ENCODE data around the gene TEX29.

TEX29 gene

DNA sequence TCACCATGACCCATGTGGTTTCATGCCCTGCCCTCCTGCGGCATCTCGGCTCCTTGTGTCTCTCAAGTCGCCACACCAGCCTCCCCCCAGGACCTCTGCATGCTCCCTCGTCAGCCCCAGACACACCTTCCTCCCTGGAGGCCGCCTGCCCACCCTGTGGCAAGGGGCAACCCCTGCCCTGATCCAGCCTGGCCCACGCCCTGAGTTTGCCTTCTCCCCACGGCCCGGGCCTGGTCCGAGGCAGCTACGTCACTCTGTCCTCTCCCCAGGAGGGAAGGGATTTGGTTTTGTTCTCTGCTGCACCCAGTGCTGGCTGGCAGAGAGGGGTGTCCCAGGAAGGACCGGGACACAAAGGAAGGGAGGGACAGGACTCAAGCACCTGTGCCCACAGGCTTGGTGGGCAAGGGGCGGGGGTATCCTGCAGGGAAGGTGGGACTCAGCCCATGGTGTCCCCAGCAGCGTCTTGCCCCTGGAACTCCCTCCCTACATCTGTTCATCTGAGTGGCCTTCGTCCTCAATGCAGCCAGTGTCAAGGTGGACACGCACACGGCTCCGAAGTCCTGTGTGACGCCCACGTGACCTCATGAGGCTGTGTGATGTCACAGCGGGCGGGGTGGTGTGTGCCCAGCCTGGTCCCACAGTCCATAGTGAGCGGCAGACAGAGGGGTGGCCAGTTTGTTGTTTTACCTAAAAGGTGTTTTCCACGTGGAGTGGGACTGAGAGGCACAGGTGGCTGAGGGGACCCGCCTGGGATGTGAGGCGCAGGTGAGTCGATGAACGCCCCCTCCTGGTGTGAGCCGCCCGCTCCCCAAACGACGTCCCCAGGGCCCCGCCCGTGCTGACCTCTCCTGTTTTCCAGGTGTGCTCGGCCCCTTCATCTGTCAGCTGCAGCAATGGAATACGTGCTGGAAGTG lies at the start of gene TEX29:
TEX29 (plus strand) TSS at position 645 of the 914 bp plus-strand sequence; CDS start at position 894, 249 bp downstream.
- DNase-seq (ENCODE audit: low spot score): no peak

DNA sequence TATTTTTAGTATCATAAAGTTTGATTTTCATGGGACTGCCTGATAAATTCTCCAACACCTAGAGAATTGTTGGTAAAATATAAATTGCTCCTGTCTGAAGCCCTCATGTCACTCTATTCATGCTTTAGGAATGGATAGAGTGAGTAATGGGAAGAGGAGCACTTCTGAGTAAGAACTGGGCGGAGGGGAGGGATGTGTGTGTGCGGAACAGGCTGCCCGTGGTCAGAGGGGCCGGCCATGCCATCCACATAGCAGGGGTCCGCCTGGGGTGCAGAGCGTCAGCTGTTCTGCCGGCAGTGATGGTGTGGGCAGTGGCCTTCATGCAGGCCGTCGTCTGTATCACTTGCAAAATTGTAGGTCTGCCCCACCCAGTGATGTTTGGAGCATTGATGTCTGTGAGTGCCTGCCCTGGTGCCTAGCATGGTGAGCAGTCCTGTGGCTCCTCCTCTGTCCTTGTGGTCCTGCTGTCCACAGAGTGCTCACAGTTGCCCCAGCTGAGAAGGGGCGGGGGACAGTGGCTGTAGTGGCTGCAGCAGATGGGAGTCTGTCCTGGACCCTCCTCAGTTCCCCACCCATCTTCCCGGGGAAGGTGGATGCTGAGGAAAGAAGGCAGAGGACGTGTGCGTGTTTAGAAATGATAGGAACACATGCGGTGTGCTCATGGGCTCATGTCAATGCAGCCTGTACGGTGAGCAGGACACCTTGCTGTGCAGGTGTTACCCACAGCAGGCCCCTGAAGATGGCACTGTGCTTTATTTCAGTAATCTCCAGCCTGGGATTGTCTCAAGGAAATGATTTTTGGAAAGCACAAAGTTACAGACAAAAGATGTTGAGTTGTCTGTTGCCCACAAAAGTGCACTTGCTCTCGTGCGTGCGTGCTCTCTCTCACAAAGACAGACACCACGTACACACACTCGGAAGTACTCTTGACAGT lies 49.4 kb upstream of the TEX29 start:
- DNase-seq (ENCODE audit: low spot score): no peak

DNA sequence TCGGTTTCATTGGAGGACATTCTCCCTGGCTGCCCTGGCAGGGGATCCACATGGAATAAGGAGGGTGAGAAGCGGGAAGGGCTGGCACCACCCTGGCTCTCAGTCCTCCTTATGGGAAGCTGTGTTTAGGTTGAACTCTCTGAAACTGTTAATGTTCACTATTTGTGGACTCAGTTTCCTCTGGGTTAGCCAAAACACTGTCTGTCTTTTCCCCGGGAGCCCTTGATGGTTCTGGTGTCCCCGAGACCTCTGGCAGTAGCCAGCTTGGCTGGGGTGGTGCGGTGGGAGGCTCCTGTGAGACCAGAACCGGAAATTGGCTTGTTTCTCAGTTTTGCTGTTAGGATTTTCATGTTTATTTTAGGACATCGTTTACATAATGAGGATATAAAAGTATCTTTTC lies 48.3 kb upstream of the TEX29 start:
- no peak for DNase-seq (ENCODE audit: low spot score)

DNA sequence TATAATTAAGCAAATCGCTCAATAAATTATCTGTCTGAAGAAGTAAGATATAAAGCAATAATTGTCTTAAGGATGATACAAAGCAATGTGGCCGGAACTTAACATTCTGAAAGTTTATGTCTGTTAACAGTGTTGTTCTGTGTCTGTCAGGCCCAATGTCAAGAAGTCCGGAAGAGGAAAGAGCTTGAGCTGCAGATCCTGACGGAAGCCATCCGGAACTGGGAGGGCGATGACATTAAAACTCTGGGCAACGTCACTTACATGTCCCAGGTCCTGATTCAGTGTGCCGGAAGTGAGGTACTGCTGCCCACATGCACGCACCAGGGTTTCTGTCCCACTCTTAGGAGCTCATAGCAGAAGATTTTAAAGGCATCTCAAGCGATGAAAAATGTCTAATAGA lies 45.1 kb upstream of the TEX29 start:
- DNase-seq (ENCODE audit: low spot score): no peak

DNA sequence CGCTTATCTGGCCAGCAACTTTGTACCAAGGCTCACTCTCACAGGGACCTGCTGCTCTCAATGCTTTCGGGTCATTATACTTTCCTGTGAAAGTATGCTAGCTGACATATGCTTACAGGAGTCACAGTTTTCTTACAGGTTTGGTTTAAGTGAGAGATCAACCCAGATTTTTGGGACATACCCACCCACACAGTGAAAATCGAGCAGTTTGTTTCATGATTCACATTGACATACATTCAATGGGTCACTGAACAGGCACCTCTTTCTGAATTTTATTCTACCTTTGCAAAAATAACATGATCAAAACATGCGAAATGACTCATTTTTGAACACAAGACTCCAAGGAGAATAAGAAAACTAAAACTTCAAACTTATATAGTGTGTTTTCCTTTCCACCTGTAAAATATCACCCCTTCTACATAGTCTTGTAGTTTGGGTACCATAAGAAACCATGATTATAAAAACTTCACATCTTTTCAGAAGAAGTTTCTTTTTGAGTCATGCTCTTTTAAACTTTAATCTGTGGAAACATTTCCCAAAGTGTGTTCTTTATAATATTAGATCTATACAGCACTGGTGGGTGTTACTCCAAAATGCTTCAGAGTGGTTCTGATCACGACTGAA lies 44.3 kb upstream of the TEX29 start:
- DNase-seq (ENCODE audit: low spot score): no peak

DNA sequence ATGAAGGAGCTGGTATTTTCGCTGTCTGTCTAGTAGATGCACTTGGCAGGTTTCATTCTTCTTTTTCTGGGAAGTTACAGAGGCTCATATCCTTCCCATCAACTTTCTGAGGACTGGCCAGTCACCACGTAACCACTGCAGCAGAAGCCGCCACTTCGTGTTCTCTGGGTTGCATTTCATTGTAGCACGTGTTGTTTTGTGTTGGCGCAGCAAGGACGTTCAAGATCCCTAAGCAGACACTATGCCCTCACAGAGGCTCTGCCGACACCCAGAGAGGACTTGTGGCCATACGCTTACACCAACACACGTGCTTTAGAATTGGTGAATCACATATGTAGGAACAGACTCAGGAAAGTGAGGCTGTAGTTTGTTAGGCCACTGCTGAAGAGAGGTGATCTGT lies 42.2 kb upstream of the TEX29 start:
- DNase-seq (ENCODE audit: low spot score): no peak

DNA sequence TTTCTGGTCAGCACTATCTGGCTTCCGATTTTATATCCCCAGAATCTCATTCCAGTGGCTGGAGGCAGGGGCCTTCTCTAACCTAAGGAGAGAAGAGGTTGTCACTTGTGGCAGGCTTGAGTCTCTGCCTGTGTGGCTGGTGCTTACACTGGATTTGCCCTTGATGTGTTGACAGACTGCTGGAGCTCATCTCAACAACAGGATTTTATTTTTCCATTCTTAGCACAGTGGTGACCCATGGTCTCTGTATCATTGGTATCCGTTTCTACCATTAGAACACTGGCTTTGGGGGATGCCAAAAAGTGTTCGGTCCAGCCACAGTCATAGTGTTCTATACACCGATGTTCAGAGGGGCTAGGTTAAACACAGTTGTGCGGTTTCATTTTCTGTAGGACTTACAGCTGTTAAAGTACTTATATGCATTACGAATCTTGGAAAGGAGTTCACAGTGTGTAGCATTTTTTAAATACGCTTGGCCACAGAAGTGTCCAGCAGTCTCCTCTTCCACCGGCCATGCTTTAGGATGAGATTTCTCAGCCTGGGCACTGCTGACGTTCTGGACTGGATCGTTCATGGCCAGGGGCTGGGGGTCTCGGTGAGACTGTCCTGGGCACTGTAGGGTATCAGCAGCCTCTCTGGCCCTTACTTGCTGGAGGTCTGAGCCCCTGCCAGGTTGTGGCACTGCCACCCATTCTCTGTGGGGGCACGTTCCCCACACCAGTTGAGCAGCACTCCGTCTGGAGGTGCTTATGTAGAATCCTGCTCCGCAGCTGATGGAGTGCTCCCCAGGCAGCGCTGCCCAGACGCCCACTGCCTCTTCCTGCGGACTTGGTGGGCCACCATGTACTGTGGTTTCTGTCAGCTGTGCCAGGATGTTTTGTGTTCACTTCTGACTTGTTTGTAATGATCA lies 41.4 kb upstream of the TEX29 start:
- no peak for DNase-seq (ENCODE audit: low spot score)

DNA sequence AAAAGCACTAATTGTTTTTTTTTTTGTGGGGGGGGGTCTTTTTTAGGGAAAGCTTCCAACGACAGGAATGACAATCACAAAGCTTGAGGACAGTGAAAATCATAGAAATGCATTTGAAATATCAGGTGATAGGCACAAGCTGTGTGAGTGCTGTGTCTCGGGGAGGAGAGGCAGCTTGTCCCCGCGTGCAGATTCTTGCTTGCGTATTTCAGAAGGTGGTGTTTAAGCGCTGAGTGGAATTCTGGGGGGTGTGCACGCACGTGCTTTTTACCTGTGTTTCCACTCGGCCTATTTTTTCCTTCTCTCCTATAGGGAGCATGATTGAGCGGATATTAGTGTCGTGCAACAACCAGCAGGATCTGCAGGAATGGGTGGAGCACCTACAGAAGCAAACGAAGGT lies 40.2 kb upstream of the TEX29 start:
- DNase-seq (ENCODE audit: low spot score): no peak

DNA sequence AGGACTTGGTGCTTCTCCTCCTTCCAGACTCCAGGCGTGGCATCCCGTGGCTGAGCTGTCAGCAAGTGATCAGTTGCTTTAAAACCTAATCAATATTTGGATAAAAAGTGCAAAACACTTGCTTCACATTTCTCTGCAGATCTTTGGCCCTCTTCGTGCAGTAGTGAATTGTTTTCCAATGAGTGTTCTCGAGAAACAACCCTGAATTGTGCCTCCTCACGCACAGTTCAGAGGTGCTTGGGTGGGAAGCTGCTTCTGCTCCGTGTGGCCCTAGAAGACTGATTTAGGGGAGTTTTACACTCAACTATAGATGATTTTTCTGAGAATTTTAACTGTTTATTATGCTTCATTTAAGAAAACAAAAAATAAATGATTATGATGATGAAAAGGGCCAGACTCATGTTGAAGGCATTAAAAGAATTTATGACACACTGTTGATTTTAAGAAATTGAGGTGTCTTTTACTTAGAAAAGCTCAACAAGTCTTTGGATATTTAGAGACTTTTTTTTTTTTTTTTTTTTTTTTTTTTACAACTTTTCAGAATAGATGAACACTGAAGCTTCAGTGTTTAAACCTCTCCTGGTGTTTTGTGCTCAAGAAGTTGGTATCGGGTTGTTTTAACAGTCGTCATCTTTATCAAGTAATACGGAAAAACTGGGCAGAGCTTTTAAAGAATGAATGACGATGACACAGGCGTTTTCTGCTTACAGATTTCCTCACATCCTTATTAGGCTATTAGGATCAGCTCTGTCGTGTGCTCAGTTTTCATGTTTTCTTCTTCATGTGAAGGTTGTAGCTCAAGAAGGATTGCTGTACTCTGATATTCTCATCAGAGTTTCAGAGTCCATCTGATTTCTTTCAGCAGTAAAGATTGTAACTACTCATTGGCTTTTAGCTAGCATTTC lies 39.5 kb upstream of the TEX29 start:
- no peak for DNase-seq (ENCODE audit: low spot score)

DNA sequence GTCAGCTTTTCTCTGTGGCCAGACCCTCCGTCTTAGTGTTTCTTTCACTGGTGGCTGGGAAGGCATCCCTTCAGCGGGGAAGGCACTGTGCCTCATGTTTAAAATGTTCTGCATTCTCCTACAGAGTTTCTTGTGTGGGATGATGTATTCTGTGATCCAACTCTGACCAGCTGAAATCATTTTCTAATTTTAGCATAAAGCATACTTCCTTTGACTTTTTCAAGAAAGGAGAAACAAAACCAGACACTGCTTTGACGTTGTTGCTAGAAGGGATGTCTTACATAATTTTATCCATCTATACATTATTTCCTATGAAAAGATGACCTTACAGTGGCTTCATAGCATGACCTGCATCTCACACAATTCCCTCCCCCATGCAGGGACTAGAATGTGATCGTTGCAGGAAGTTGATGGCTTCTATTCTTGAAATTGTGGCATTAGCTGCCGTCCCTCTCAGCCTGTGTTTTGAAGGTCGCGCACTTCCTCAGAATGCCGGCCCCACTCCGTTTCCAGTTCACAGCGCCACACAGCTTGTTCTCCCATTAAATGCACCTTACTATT lies 38.6 kb upstream of the TEX29 start:
- no peak for DNase-seq (ENCODE audit: low spot score)

DNA sequence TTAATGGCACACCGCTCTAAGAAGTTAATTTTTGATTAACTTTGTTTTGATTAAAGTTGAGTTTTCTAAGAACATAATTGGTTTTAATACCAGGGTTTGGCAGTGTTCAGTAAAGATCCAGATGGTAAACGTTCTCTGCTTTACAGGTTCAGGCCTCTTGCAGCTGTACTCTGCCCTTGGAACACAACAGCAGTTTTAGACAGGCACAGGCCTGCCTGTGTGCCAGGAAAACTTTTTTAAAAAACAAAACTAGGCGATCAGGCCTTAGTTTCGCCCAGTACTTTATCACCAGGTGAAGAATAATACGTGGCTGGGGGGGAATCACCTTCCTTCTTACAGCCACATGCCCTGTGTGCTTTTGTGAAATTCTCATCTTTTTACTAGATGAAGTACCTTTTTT lies 38.0 kb upstream of the TEX29 start:
- DNase-seq (ENCODE audit: low spot score): no peak

DNA sequence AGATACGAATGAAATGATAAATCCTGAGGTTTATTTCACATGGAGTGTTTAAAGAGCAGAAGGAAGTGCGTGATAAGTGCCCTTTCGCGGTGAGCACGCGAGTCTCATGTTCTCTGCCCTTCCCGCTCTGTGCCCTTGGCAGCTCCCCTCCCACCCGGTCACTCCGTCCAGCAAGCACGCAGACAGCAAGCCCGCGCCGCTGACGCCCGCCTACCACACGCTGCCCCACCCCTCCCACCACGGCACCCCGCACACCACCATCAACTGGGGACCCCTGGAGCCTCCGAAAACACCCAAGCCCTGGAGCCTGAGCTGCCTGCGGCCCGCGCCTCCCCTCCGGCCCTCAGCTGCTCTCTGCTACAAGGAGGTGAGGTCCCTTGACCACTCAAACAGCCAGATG lies 37.4 kb upstream of the TEX29 start:
- no peak for DNase-seq (ENCODE audit: low spot score)

DNA sequence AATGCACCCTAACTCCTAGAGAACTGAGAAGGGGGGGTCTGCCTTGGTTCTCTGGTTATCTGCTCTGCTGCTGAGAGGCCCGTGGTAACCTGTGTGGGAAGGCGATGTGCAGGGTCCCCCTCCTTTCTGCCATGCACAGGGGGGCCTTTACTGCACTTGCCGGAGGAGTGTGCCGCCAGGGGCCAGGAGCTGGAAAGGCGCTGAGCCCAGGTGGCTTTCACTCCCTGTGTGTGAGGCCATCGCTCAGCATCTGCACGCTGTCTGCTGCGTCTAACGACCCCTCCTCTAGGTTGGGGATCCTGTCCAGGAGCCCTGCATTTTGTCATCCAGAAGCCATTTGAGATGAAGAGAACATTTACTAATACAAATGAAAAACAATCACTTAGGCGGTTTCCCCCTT lies 37.0 kb upstream of the TEX29 start:
- no peak for DNase-seq (ENCODE audit: low spot score)

DNA sequence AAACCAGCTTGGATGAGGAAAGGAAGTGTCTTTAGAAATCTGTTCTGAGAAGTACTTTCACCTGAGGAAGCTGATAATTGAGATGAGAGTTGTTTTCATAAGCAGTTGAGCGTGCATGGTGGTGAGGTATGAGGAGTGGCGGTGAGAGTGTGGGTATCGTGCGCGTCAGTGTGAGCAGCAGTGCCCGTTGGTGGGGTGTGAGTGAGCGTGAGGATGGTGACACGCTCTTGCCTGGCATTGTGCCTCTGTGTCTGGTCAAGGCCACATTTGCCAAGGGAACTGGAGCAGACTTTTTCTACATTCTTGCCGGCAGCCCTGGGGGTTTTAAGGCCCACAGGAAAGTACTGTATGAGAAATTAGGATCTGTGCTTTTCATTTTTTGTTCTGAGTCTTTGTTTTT lies 36.5 kb upstream of the TEX29 start:
- no peak for DNase-seq (ENCODE audit: low spot score)

DNA sequence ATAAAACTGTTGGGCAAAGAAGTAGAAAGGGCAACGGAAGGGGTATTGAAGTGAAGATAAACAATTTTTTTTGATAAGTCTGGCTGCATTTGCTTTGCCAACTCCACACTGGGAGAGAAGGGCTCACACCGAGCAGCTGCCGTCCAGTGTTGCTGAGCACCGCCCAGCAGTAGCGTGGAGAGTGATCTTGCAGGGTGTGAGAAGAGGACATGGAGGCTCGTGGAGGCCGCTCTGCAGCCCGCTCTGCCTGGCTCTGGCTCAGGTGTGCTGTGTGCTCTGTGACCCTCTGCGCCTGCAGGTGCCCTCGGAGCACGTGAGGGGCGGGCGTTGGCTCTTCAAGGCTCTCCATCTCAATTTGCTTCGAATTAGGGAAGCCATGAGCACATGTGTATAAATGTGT lies 35.9 kb upstream of the TEX29 start:
- DNase-seq (ENCODE audit: low spot score): no peak

DNA sequence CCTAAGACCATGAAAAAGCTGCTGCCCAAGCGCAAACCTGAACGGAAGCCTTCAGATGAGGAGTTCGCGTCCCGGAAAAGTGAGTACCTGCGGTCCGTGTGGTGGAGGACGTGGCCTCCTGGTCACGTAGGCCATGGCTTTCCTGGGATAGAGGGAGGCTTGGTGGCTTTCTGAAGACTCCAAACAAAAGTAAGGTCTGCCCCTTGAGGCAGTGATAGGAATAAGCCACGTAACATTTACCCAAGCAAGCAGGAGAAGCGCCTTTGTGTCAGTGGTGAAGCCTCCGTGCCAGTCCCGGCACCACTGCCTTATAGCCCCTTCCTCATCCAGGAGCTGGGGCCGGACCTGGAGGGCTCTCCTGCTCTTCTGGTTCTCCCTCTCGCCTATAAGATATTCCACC lies 34.3 kb upstream of the TEX29 start:
- no peak for DNase-seq (ENCODE audit: low spot score)

DNA sequence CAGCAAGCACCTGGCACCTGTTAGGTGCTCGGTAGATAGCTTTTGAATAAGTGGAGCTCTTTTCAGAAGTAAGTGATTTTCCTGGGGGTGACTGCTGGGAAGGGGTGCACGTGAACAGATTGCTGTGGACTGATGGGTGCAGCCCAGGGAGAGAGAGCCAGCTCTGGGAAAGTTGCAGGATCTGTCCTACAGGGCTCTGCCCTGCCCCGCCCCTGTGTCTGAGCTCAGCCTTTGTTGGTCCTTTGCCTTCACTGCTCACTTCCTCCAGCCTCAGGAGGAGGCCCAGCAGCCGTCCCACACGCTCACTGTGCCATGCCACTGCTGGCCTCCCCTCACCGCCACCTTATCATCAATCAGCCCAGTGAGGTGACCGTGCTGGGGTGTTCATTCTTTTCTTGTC lies 33.7 kb upstream of the TEX29 start:
- no peak for DNase-seq (ENCODE audit: low spot score)

DNA sequence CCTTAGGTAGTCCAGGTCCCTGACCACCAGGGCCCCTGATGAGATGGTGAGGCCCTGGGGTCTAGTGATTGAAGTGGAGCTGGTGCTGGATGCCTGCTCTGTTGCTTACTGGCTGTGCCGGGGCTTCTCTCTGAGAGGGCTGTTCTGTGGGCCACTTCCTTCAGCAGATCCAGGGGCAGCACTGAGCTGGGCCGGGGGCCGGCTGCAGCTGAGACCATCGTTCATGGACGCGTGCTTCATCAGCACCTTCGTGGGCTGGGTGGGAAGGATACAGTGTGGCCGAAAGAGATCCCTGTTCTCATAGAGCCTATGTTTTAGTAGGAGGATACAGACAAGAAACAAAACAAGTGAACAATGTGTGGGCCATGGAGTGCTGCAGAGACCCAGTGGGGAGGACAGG lies 33.2 kb upstream of the TEX29 start:
- no peak for DNase-seq (ENCODE audit: low spot score)

DNA sequence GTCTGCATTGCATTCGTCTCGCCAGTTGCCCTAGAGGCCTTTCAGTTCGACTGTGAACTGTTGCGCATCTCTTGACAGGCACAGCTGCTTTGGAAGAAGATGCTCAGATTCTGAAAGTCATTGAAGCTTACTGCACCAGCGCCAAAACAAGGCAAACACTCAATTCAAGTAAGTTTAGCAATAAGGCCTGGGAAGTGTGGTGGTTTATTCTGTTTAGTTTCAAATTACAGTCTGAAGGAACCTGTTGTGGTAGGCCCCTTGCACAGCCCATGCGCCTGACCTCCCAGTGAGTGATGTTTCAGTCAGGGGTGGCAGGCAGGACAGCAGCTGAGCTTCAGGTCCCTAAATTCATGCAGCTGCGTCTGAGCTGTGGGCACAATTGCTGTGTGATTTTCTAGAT lies 32.2 kb upstream of the TEX29 start:
- no peak for DNase-seq (ENCODE audit: low spot score)

DNA sequence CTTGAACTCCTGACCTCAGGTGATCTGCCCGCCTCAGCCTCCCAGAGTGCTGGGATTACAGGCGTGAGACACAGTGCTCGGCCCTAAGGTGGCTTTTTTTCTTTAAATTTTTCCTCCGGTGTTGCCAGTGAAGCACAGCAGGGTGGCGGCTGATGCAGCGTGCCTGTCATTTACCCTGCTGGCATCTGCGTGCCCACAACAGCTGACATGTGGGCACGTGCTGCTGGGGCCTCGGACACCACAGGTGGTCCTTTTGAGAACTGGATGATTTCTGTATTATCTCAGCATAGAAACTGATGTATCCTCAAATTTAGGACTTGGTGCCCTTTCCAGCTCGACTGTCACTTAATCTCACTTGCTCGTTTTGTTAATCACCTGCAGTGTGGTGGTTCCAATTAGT lies 31.2 kb upstream of the TEX29 start:
- DNase-seq (ENCODE audit: low spot score): no peak

All from hematopoietic multipotent progenitor cell treated with erythropoietin and hydrocortisone succinate and interleukin-3 and kit ligand, for 17 days (in vitro differentiated cells).